ENCODE measurements around the gene PMS1.

GRCh38 chr2:189770590-189771322, 13.5 kb upstream of the PMS1 start:
- TF ChIP-seq CTCF (IDR thresholded peaks at IDR 0.05; ENCODE audit: low read depth, low read length): no peak
- no peak for TF ChIP-seq POLR2A (IDR thresholded peaks at IDR 0.05; ENCODE audit: extremely low read depth, insufficient read length)
- no peak for TF ChIP-seq MAX (IDR thresholded peaks at IDR 0.05; ENCODE audit: low read depth, low read length)

Measured in NB4 (cell line).